Pulmonary artery endothelial cell (primary cell): Measurements from ENCODE around the gene RELB. TPM values are rescaled to one million over a fixed set of nuclear protein-coding genes. Genes with fewer than 3 reads are reported as not detected.
A peak's percentile ranks its signal among the peaks of the same experiment; 100 is the strongest.

Experiments used
- DNase-seq: peaks from one replicate; pipeline ENCODE4 v3.0.0-alpha.2; 2011; ENCODE audit warnings: low read depth, low spot score
- total RNA-seq: library from RNA; depleted of rRNA; stranded (reverse); fragments of >200 nt; gene quantifications from 2 replicates; pipeline ENCODE4 v1.2.3, GENCODE V29; 2014

The RELB gene
- total RNA-seq, 1 donor from 2014 or later: 10.7 TPM

DNA sequence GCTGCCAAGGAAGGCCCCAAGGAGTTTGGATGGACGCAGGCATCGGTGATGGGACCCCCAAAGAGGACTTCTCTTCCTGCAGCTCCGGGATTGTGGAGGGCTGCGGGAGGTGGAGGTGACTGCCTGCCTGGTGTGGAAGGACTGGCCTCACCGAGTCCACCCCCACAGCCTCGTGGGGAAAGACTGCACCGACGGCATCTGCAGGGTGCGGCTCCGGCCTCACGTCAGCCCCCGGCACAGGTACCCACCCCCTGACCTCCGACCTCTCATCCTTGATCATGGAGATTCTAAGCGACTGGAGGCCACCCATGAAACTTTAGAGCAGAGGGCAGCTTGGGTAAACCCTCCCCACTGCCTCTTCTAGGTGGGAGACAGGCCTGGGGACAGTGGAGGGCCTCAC, 20.7 kb downstream of the RELB start:
- no peak for DNase-seq

DNA sequence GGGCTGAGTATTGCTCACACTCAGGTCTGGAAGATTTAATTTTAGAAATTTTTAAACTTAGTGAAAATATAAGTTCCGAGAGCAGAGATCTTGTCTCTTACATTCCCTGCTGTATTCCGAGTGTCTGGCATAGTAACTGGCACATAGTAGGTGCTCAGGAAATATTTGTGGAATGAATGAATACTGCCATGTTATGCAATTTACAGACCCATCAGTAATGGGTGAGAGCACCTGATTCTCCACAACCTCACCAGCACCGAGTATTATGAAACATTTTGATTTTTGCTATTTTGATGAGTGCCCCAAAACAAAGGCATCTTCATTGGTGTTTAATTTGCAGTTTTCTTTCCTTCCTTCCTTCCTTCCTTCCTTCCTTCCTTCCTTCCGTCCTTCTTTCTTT, 21.8 kb downstream of the RELB start:
- DNase-seq: no peak

GRCh38 chr19:45025264-45025663, 24.0 kb downstream of the RELB start:
- DNase-seq: no peak

GRCh38 chr19:45027371-45027770, 26.1 kb downstream of the RELB start:
- no peak for DNase-seq

GRCh38 chr19:45030825-45031224, 29.6 kb downstream of the RELB start:
- no peak for DNase-seq

DNA sequence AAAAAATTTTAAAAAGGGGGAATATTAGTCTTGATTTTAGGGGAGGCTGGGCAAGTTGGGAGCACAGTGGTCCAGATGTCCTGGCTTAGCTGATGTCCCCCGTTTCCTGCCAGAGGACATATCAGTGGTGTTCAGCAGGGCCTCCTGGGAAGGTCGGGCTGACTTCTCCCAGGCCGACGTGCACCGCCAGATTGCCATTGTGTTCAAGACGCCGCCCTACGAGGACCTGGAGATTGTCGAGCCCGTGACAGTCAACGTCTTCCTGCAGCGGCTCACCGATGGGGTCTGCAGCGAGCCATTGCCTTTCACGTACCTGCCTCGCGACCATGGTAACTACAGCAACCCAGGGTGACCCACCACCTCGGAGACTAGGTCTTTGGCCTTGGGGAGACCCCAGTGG, 31.2 kb downstream of the RELB start:
- DNase-seq: no peak

- no peak for DNase-seq
Measured at GRCh38 chr19:45035755-45036154, 34.5 kb downstream of the RELB start.

DNA sequence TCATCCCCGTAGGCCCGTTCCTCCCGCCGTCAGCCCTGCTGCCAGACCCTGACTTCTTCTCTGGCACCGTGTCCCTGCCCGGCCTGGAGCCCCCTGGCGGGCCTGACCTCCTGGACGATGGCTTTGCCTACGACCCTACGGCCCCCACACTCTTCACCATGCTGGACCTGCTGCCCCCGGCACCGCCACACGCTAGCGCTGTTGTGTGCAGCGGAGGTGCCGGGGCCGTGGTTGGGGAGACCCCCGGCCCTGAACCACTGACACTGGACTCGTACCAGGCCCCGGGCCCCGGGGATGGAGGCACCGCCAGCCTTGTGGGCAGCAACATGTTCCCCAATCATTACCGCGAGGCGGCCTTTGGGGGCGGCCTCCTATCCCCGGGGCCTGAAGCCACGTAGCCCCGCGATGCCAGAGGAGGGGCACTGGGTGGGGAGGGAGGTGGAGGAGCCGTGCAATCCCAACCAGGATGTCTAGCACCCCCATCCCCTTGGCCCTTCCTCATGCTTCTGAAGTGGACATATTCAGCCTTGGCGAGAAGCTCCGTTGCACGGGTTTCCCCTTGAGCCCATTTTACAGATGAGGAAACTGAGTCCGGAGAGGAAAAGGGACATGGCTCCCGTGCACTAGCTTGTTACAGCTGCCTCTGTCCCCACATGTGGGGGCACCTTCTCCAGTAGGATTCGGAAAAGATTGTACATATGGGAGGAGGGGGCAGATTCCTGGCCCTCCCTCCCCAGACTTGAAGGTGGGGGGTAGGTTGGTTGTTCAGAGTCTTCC, 36.3 kb downstream of the RELB start:
- no peak for DNase-seq

DNA sequence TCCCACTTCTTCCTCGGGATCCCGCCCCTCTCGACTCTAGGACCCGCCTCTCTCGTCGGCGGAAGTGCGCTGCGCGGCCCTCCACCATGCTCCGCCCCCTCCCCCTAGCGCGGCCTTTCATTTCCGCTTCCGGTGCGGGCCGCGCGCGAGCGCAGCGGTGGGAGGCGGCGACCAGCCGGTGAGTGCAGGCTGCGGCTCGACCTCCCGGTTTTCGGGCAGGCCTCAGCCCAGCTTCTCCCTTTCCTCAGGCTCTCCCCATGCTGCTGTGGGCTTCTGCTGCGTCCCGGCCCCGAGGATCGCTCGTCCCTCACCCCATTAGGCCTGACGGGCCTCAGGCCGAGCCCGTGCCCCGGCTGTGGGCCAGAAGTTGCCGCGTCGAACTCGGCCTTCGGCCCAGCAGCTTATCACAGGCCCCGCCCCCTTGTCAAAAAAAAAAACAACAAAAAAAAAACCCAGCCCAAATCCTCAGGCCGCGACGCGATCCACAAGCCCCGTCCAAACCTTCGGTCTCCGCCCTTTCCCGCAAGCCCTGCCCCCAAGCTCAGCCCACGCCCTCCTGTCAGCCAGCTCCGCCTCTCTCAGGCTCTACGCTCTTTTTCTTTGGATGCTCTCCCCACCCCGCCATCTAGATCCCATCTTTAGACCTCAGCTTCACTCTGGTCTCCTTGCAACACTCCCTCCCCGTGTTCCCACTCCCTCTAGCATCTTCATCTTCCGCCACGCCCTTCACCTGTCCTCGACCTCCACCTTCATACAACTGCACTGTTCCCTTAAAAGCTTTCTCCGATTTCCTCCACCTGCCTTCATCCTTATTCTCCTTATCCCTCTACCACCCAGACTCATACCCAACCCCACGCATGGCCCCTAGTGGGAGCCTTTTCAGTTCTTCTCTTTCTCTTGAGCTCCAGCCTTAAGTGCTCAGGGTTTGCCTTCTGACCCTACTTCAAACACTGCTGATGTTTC, 37.9 kb downstream of the RELB start, which contains the start of gene CLASRP:
CLASRP (plus strand) TSS at position 115 of the 963 bp plus-strand sequence. CDS start 1,168 bp downstream, outside the sequence.
- peak; percentile 45 for DNase-seq

GRCh38 chr19:45040059-45040771, 39.0 kb downstream of the RELB start:
- DNase-seq: no peak

- DNase-seq: no peak
Measured at GRCh38 chr19:45041125-45041524, 39.9 kb downstream of the RELB start.

- no peak for DNase-seq
Measured at GRCh38 chr19:45045671-45046353, 44.5 kb downstream of the RELB start.

GRCh38 chr19:45046355-45046754, 45.1 kb downstream of the RELB start:
- DNase-seq: no peak

- no peak for DNase-seq
Measured at GRCh38 chr19:45047188-45047797, 46.0 kb downstream of the RELB start.

DNA sequence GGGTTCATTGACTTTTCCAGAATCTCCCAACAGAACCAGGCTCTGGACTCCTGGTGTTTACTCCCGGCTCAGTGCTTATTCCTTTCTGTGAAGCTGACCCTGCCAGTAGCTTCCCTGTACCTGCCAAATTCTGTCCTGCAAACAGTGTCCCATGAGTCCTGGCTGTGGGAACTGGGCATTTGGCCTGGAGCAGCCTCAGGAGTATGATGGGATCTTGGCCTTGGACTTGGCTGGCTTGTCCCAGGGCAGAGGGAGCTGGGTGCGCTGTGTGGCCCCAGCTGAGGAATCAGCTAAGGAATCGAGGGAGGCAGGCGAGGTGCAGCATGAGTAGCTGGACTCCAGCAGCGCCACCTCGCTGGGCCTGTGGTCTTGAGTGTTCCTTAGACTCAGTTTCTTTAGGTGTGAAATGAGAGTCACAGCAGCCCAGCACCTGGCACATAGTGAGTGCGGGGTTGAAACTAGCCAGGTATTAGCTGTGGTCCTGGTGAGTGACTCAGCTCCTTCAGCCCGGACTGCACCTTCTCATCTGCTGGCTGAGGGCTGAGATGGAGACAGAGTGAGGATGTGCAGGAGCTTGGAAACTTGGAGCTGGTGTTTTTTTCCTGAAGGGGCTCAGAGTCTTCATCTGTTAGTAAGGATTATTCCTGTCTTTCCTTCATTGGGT, 47.9 kb downstream of the RELB start:
- DNase-seq: no peak

DNA sequence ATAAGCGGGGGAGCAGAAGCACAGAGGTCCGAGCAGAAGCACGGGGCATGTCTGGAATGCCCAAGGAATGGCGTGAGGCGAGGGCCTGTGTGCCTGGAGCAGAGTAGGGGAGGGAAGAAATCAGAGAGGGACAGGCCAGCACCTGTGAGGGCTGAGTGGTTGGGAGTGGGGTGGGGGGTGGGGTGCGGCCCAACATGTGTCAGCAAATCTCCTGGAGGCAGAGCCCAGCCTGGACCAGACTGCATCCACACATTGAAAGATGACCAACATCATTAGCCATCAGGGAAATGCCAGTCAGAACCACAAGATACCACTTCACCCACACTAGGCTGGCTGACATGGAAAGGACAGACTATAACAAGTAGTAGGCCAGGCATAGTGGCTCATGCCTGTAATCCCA, 48.8 kb downstream of the RELB start:
- no peak for DNase-seq

DNA sequence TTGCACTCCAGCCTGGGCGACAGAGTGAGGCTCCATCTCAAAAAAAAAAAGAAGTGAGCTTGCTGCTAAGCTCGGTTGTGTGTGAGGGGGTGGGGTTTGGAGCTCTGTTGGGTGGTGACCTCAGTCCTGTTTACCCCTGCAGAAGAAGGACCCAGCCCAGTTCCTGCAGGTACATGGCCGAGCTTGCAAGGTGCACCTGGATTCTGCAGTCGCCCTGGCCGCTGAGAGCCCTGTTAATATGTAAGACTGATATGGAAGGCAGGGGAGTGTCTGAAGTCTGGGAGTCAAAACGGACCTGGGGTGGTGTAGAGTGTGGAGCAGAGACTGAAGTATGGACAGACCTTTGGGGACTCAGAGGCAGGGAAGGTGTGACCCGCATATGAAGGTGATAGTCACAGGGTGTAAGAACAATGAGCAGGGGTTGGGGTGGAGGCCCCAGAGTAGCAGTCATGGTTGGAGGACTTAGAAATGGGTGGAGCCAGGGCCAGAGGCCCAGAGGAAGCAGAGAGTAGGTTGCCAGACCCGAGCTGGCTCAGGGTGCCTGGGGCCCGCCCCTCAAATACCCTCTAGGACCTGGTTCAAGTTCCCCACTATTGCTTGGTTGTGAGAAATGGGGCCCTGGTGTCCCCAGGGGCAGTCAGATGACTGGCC, 50.8 kb downstream of the RELB start:
- no peak for DNase-seq

- no peak for DNase-seq
Measured at GRCh38 chr19:45056831-45057230, 55.6 kb downstream of the RELB start.

- DNase-seq: no peak
Measured at GRCh38 chr19:45057444-45057843, 56.2 kb downstream of the RELB start.
